ENCODE measurements around the gene NPIPB5.
"Not testable (repeated sequence)": the region's sequence is repeated elsewhere in the genome, so short reads cannot be mapped to it uniquely, and the experiment has no call there.

DNA sequence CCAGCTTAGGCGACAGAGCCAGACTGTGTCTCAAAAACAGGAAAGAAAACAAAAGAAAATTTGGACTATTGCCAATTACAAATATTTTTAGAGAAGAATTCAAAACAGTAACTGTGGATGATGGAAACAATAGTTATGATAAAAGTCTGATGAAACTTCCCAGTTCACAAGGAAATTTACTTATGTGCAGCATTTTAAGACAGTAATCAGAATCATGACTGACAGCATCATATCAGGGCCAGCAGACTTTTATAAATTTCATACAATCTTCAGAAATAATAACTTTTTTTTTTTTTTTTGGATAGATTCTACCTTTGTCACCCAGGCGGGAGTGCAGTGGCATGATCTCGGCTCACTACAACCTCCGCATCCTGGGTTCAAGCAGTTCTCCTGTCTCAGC, at the start of gene NPIPB5:
- TF ChIP-seq, protein P1, sequence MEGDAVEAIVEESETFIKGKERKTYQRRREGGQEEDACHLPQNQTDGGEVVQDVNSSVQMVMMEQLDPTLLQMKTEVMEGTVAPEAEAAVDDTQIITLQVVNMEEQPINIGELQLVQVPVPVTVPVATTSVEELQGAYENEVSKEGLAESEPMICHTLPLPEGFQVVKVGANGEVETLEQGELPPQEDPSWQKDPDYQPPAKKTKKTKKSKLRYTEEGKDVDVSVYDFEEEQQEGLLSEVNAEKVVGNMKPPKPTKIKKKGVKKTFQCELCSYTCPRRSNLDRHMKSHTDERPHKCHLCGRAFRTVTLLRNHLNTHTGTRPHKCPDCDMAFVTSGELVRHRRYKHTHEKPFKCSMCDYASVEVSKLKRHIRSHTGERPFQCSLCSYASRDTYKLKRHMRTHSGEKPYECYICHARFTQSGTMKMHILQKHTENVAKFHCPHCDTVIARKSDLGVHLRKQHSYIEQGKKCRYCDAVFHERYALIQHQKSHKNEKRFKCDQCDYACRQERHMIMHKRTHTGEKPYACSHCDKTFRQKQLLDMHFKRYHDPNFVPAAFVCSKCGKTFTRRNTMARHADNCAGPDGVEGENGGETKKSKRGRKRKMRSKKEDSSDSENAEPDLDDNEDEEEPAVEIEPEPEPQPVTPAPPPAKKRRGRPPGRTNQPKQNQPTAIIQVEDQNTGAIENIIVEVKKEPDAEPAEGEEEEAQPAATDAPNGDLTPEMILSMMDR (conservative IDR thresholded peaks at IDR 0.05; ENCODE audit: low read depth, low read length) = not testable (repeated sequence)
- TF ChIP-seq EZH2phosphoT487 (IDR thresholded peaks at IDR 0.05; ENCODE audit: borderline replicate concordance, low read length) = not testable (repeated sequence)
